Lower leg skin (tissue), 4 donors: ENCODE data around the gene SPIRE1. TPM values are rescaled to one million over a fixed set of nuclear protein-coding genes. Genes with fewer than 3 reads are reported as not detected.

ENCODE experiments used
- DNase-seq, 2 donors: peaks; one replicate each; pipeline ENCODE4 v3.0.0-alpha.2; 2019; ENCODE audit warnings: low spot score in 2 of 2
- H3K4me3 ChIP-seq: fragments of 200-600 bp; sonication (generic); 2 replicates; pipeline ENCODE4 v1.5.1; 2017; ENCODE audit warnings: mild to moderate bottlenecking, low read depth; ENCODE audit not compliant: poor library complexity, severe bottlenecking
- POLR2A ChIP-seq, 2 donors: fragments of 450-650 bp; IDR thresholded peaks; one replicate each; pipeline ENCODE4 v1.6.1; 2016 to 2017; ENCODE audit warnings: antibody characterized with exemption in 2 of 2, mild to moderate bottlenecking in 1 of 2, moderate library complexity in 1 of 2
- WGBS, 2 donors: methylation state at CpG; one replicate each; pipeline ENCODE4 v1.1.5; 2018; 5-methylcytosine and 5-hydroxymethylcytosine counted together
- intact Hi-C: fragments of 100-400 bp; cut with DNase I; formaldehyde crosslinking; loops from one replicate; pipeline ENCODE4 v1.15.0; 2023; ENCODE audit warnings: low total_unique reads
- total RNA-seq, 4 donors: library from RNA; depleted of rRNA; stranded (reverse); fragments of >200 nt; gene quantifications; one replicate each; pipeline ENCODE4 v1.1.0, GENCODE V29; 2016
- TF ChIP-seq, protein P1 (sequence below), 3 donors: fragments of 450-650 bp; IDR thresholded peaks; one replicate each; pipeline ENCODE4 v1.5.1; 2016; ENCODE audit warnings: antibody characterized with exemption in 3 of 3, mild to moderate bottlenecking in 3 of 3, moderate library complexity in 2 of 3

SPIRE1 gene
- total RNA-seq, 4 donors from 2014 or later, result 22.5 to 56.5 (median 38.3) TPM

DNA sequence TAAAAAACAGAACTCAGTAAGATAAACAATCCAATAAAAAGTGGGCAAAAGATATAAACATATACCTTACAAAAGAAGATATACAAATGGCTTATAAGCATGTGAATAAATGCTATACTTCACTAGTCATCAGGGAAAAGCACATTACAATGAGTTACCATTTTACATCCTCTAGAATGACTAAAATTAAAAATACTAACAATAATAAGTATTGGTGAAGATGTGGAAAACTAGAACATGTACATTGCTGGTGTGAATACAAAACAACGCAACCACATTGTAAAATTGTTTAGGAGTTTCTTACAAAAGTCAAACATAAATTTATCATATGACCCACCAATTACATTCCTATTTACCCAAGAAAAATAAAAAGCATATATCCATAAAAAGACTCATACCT lies 80.1 kb downstream of the SPIRE1 start:
- no peak overlapping the region for H3K4me3 ChIP-seq
- WGBS, 2 donors, result 92 to 98% methylated on average over 1 of the region's 1 CpG
- TF ChIP-seq POLR2A (IDR thresholded peaks at IDR 0.05), result no peak
- TF ChIP-seq, protein P1, sequence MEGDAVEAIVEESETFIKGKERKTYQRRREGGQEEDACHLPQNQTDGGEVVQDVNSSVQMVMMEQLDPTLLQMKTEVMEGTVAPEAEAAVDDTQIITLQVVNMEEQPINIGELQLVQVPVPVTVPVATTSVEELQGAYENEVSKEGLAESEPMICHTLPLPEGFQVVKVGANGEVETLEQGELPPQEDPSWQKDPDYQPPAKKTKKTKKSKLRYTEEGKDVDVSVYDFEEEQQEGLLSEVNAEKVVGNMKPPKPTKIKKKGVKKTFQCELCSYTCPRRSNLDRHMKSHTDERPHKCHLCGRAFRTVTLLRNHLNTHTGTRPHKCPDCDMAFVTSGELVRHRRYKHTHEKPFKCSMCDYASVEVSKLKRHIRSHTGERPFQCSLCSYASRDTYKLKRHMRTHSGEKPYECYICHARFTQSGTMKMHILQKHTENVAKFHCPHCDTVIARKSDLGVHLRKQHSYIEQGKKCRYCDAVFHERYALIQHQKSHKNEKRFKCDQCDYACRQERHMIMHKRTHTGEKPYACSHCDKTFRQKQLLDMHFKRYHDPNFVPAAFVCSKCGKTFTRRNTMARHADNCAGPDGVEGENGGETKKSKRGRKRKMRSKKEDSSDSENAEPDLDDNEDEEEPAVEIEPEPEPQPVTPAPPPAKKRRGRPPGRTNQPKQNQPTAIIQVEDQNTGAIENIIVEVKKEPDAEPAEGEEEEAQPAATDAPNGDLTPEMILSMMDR (IDR thresholded peaks at IDR 0.05), result no peak
- DNase-seq, result no peak
- intact Hi-C loops, result no loop called here

DNA sequence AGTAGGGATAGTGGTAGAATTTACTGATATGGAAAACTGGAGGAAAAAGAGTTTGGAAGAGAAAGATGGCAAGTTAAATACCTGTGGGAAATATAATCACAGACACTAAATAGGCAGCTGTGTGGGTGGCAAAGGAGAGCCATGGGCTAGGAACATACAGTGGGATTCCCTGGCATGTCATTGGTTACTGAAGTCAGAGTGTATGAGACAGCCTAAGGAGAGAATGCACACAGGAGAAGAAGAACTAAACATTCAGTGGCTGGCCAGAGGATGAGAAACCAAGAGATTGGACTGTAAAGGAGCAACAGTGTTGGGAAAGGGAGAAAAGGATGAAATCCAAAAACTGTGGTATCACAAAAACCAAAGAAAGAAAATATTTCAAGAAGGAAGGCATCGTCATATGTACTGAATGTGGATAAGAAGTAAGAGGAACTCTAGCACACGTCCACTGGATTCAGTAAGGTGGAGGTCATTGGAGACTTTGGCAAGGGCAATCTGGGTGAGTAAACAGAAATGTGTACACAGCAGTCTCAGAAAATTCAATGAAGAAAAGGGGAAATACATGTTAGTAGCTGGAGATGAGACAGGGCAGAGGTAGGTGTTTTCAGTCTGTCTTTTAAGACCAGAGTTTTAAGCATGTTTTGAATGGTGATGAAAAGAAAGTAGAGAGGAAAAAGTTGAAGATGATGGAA lies 83.3 kb downstream of the SPIRE1 start:
- DNase-seq, result no peak
- WGBS, 2 donors, result 75 to 86% methylated on average over 2 of the region's 2 CpGs
- TF ChIP-seq, protein P1 (IDR thresholded peaks at IDR 0.05), result no peak
- no peak for TF ChIP-seq POLR2A (IDR thresholded peaks at IDR 0.05)
- H3K4me3 ChIP-seq, result no peak overlapping the region
- intact Hi-C loops, result no loop called here

DNA sequence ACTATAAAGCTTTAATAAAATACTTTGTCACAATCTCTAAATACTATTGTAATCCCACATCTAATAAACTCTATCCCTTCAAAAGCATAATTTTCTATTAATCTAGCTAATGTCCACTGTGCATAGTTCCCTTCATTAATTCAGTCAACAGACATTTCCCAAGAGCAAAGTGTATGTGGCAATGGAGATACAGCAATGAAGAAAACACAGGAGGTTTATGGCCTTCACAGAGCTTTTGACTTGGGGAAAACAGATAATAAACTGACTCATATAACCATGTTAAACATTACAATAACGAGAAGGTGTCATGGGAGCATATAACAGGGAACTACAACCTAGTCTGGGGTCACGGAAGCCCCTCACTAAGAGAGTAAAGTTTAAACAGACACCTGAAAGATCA lies 86.3 kb downstream of the SPIRE1 start:
- no peak for DNase-seq
- no peak overlapping the region for H3K4me3 ChIP-seq
- intact Hi-C loops, result no loop called here

DNA sequence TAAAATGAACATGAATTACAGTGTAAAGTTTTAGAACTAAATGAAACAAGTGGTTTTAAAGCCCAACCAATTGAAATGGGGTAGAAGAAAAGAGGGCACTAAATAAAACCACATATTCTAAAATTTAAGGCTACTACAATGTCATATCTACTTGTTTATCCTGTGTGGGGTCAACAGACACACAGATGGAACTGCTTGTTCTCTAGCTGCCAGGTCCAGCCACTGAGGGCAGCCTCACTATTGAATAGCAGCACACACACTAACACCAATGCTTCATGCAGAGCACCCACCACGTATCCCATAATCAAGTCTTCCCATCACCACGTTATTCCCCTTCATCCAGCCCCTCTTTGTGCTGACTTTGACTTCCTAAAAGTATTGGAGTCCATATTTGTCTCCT lies 88.1 kb downstream of the SPIRE1 start:
- intact Hi-C loops, result no loop called here
- WGBS, 2 donors, result 73 to 83% methylated on average over 2 of the region's 2 CpGs
- no peak for TF ChIP-seq POLR2A (IDR thresholded peaks at IDR 0.05)
- TF ChIP-seq, protein P1 (IDR thresholded peaks at IDR 0.05), result no peak
- H3K4me3 ChIP-seq, result no peak overlapping the region
- DNase-seq, result no peak

More for the DNA sequence above, 86.3 kb downstream of the SPIRE1 start:
- 90 to 98% methylated on average over 2 of the region's 2 CpGs for WGBS, 2 donors
- no peak for TF ChIP-seq POLR2A (IDR thresholded peaks at IDR 0.05)
- TF ChIP-seq, protein P1 (IDR thresholded peaks at IDR 0.05), result no peak

DNA sequence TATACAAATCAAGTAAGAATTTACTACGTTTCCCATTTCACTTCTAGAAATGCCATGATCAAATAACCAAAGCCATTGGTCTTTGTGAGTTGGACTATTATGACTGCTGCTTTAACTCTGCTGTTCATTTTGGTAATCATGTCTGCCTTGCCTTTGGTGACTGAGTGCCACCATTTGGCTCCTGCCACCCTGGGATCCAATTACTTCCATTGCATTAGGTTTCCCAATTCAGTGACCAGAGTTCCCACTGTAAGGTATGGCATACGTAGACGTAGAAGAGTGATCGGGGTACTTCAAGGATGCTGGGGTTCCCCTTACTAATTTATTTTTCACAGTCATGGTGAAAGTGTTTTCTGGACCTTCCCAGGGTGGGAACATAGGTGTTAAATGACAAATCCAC lies 90.1 kb downstream of the SPIRE1 start:
- H3K4me3 ChIP-seq, result no peak overlapping the region
- 93 to 95% methylated on average over 4 of the region's 4 CpGs for WGBS, 2 donors
- TF ChIP-seq POLR2A (IDR thresholded peaks at IDR 0.05), result no peak
- no peak for DNase-seq
- intact Hi-C loops, result no loop called here

DNA sequence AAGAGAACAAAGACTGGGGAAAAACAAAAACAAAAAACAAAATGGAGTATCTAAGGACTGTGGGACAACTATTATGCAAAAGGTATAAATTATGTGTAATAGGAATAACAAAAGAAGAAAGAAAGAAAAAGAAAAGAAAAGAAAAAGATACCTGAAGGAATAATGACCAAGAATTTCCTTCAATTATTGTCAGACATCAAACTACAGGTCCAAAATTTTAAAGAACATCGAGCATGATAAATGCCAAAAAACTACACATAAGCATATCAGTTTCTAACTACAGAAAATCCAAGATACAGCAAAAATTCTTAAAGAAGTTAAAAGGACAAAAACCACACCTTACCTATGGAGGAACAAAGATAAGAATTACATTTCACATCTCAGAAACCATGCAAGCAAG lies 93.0 kb downstream of the SPIRE1 start:
- no peak for DNase-seq
- 93 to 100% methylated on average over 1 of the region's 1 CpG for WGBS, 2 donors
- no peak overlapping the region for H3K4me3 ChIP-seq
- no peak for TF ChIP-seq POLR2A (IDR thresholded peaks at IDR 0.05)
- TF ChIP-seq, protein P1 (IDR thresholded peaks at IDR 0.05), result no peak
- intact Hi-C loops, result no loop called here
